Fibroblast of lung (primary cell): ENCODE results near the gene CAND1. TPM values are rescaled to one million over a fixed set of nuclear protein-coding genes. Genes with fewer than 3 reads are reported as not detected.
A peak's percentile ranks its signal among the peaks of the same experiment; 100 is the strongest.

ENCODE experiments used
- DNase-seq, 2 donors: peaks; one replicate each; pipeline versions ENCODE4 v3.0.0 to v3.0.0-alpha.2; 2010; ENCODE audit warnings: low read depth in 2 of 2
- H2AFZ ChIP-seq: 2 replicates; pipeline ENCODE4 v1.5.1; 2012; ENCODE audit warnings: low read length, control low read depth, inconsistent platforms
- H3K27ac ChIP-seq: 2 replicates; pipeline ENCODE4 v1.5.1; 2011; ENCODE audit warnings: low read length, control low read depth; ENCODE audit not compliant: insufficient read depth
- H3K27me3 ChIP-seq: 2 replicates; pipeline ENCODE4 v1.5.1; 2011; ENCODE audit warnings: mild to moderate bottlenecking, low read length; ENCODE audit not compliant: control insufficient read depth, insufficient read depth
- H3K36me3 ChIP-seq: 2 replicates; pipeline ENCODE4 v1.5.1; 2011; ENCODE audit warnings: low read length; ENCODE audit not compliant: control insufficient read depth, insufficient read depth
- H3K4me1 ChIP-seq: 2 replicates; pipeline ENCODE4 v1.5.1; 2011; ENCODE audit warnings: low read length; ENCODE audit not compliant: control insufficient read depth, insufficient read depth; ENCODE audit errors: extremely low read depth
- H3K4me2 ChIP-seq: 2 replicates; pipeline ENCODE4 v1.5.1; 2011; ENCODE audit warnings: low read length, control low read depth; ENCODE audit not compliant: insufficient read depth; ENCODE audit errors: extremely low read depth
- H3K4me3 ChIP-seq, 4 experiments: fragments of 200-600 bp in 1 of 4; sonication (generic) in 1 of 4; replicated peaks in 1 of 4; 2 replicates each; pipeline ENCODE4 v1.5.1; 2011 to 2016; ENCODE audit warnings: low read length in 4 of 4, low read depth in 3 of 4, mild to moderate bottlenecking in 3 of 4, control low read depth in 2 of 4, inconsistent platforms in 1 of 4, mixed read lengths in 1 of 4; ENCODE audit not compliant: insufficient read depth in 1 of 4; ENCODE audit errors: control extremely low read depth in 1 of 4
- H3K79me2 ChIP-seq: 2 replicates; pipeline ENCODE4 v1.5.1; 2012; ENCODE audit warnings: mild to moderate bottlenecking, low read length, inconsistent platforms; ENCODE audit not compliant: control insufficient read depth, insufficient read depth
- H3K9ac ChIP-seq: 2 replicates; pipeline ENCODE4 v1.5.1; 2011; ENCODE audit warnings: mild to moderate bottlenecking, low read length, control low read depth; ENCODE audit not compliant: insufficient read depth
- H3K9me3 ChIP-seq: 2 replicates; pipeline ENCODE4 v1.5.1; 2012; ENCODE audit warnings: low read depth, low read length; ENCODE audit not compliant: control insufficient read depth, insufficient read depth
- H4K20me1 ChIP-seq: 2 replicates; pipeline ENCODE4 v1.5.1; 2011; ENCODE audit warnings: low read length; ENCODE audit not compliant: control insufficient read depth, insufficient read depth; ENCODE audit errors: extremely low read depth
- CTCF ChIP-seq, 2 donors: IDR thresholded peaks in 1 of 2; conservative IDR thresholded peaks in 1 of 2; 1 replicate in 1 of 2; 2 replicates in 1 of 2; pipeline ENCODE4 v1.5.1; 2011 to 2012; ENCODE audit warnings: low read length in 2 of 2, control low read depth in 1 of 2, inconsistent platforms in 1 of 2, low read depth in 1 of 2, mild to moderate bottlenecking in 1 of 2
- EZH2 ChIP-seq: IDR thresholded peaks from 2 replicates; pipeline ENCODE4 v1.5.1; 2012; ENCODE audit warnings: low read length, control low read depth, mild to moderate bottlenecking; ENCODE audit errors: missing control alignments
- polyA plus RNA-seq, 2 donors: library from polyadenylated mRNA; depleted of rRNA in 1 of 2; stranded (reverse) in 1 of 2; unstranded in 1 of 2; fragments of >200 nt; gene quantifications; 2 replicates each; pipeline ENCODE4 v1.2.1, GENCODE V29; 2011 to 2012; ENCODE audit warnings: missing spikeins in 1 of 2
- total RNA-seq: library from RNA; depleted of rRNA; stranded (reverse); fragments of >200 nt; gene quantifications from 2 replicates; pipeline ENCODE4 v1.2.1, GENCODE V29; 2014

Gene CAND1
- total and polyA plus RNA-seq, 2 donors (not counting 1 experiment from before 2014, with no cell fraction given), result 101 to 133 TPM

- peaks cover 7% of the 10 kb centered on the region for H3K4me1 ChIP-seq
- no peak for DNase-seq
- H3K9ac ChIP-seq, result no peak overlapping the region
- no peaks in the 10 kb centered on the region for H3K36me3 ChIP-seq
- H3K4me2 ChIP-seq, result no peak overlapping the region
- no peaks in the 10 kb centered on the region for H3K27me3 ChIP-seq
- no peaks in the 10 kb centered on the region for H3K9me3 ChIP-seq
- no peak overlapping the region for H2AFZ ChIP-seq
- H4K20me1 ChIP-seq, result no peaks in the 10 kb centered on the region
- no peaks in the 10 kb centered on the region for H3K79me2 ChIP-seq
- no peak overlapping the region for H3K4me3 ChIP-seq
- TF ChIP-seq CTCF (conservative IDR thresholded peaks at IDR 0.05 in 1 of 2, IDR thresholded peaks at IDR 0.05 in 1 of 2; ENCODE audit: low read depth in 1 of 2, low read length in 2 of 2) (no peak), EZH2 (no peak)
- H3K27ac ChIP-seq, result no peak overlapping the region
Observed at GRCh38 chr12:67357376-67358125, 88.4 kb downstream of the CAND1 start.

- Histone ChIP-seq H3K27ac (no peak overlapping the region), H3K4me2 (no peak overlapping the region), H3K36me3 (no peaks in the 10 kb centered on the region), H3K4me1 (peaks cover 7% of the 10 kb centered on the region), H4K20me1 (no peaks in the 10 kb centered on the region), H2AFZ (no peak overlapping the region), H3K79me2 (no peaks in the 10 kb centered on the region), H3K27me3 (no peaks in the 10 kb centered on the region), H3K9ac (no peak overlapping the region), H3K9me3 (no peaks in the 10 kb centered on the region), H3K4me3 (no peak overlapping the region)
- TF ChIP-seq EZH2 (no peak), CTCF (conservative IDR thresholded peaks at IDR 0.05 in 1 of 2, IDR thresholded peaks at IDR 0.05 in 1 of 2; ENCODE audit: low read depth in 1 of 2, low read length in 2 of 2) (no peak)
- peak; percentile 36 to 92 for DNase-seq
Observed at GRCh38 chr12:67358781-67359338, 89.7 kb downstream of the CAND1 start.

- Histone ChIP-seq H3K4me1 (peaks cover 10% of the 10 kb centered on the region), H3K4me2 (no peak overlapping the region), H3K4me3 (no peak overlapping the region), H4K20me1 (no peaks in the 10 kb centered on the region), H2AFZ (no peak overlapping the region), H3K9me3 (no peaks in the 10 kb centered on the region), H3K36me3 (no peaks in the 10 kb centered on the region), H3K27me3 (no peaks in the 10 kb centered on the region), H3K9ac (no peak overlapping the region), H3K27ac (no peak overlapping the region), H3K79me2 (no peaks in the 10 kb centered on the region)
- TF ChIP-seq CTCF (conservative IDR thresholded peaks at IDR 0.05 in 1 of 2, IDR thresholded peaks at IDR 0.05 in 1 of 2; ENCODE audit: low read depth in 1 of 2, low read length in 2 of 2) (no peak), EZH2 (no peak)
- no peak for DNase-seq
Observed at GRCh38 chr12:67362526-67362925, 93.4 kb downstream of the CAND1 start.
